ENCODE measurements around the gene TMEM170B.

Gene TMEM170B

DNA sequence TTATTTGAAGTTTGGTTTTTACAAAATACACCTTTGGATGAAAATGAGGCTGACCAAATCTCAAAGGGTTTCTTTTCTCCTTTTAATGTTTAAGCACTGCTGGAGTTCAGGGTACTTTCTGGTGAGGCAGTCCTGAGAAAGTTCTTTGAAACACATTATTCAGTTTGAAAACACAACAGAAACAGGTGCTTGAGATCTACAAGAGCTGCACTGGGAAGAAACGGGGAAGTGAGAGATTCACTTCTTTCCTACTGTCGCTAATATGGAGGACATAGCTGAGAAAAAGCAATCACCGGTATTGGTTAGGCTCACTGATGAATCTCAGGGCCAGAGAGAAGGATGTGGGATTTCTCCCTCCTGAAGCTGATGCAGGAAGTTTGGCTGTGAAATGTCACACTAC lies 22.9 kb upstream of the TMEM170B start:
- H2AFZ ChIP-seq (ENCODE audit: low read length): no peak overlapping the region
- H3K36me3 ChIP-seq (replicated peaks; ENCODE audit: insufficient read depth, low read length): no peaks in the 10 kb centered on the region
- H3K9me3 ChIP-seq (replicated peaks; ENCODE audit: insufficient read depth, low read length): no peaks in the 10 kb centered on the region
- no peaks in the 10 kb centered on the region for H3K79me2 ChIP-seq (ENCODE audit: low read length)
- peaks cover 11% of the 10 kb centered on the region for H3K4me1 ChIP-seq (ENCODE audit: low read length)
- H3K4me3 ChIP-seq (ENCODE audit: low read length): no peak overlapping the region
- no peaks in the 10 kb centered on the region for H3K27me3 ChIP-seq (replicated peaks; ENCODE audit: insufficient read depth, low read length)
- peak; percentile 9 for DNase-seq
- peaks cover 7% of the 10 kb centered on the region; the same call in 1 of the 2 replicates for H3F3A ChIP-seq (ENCODE audit: insufficient read depth, low read length)
- no peak overlapping the region for H3K27ac ChIP-seq (ENCODE audit: low read length)
- H4K20me1 ChIP-seq (ENCODE audit: insufficient read depth, low read length): no peaks in the 10 kb centered on the region
- H3K9ac ChIP-seq (ENCODE audit: low read length): no peak overlapping the region
- H3K9me2 ChIP-seq (replicated peaks; ENCODE audit: insufficient read depth, low read length): no peaks in the 10 kb centered on the region
- TF ChIP-seq EZH2phosphoT487 (IDR thresholded peaks at IDR 0.05; ENCODE audit: low read length) (no peak), EZH2 (optimal IDR thresholded peaks at IDR 0.05; ENCODE audit: low read depth, low read length) (no peak), CTCF (IDR thresholded peaks at IDR 0.05; ENCODE audit: low read length) (no peak)
- no peak overlapping the region for H3K4me2 ChIP-seq (ENCODE audit: low read depth, low read length)

DNA sequence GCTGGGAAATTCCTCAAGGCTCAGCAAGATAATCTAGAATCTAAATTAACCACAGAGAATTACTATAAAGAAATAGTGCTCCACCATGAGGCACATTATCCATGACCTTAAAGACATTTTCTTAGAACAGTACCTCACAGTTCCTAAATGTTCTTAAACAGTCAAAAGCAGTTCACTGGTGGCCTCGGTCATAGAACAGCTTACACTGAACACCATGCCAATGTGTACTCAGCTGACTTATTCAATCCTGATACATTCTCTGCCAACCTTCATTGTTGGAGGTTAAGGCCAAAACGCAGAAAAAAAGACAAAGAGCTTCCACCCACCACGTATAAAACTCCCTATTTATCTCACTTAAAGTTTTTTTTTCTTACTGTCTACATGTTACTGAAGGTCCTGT lies 21.8 kb upstream of the TMEM170B start:
- Histone ChIP-seq H3F3A (ENCODE audit: insufficient read depth, low read length) (peaks cover 7% of the 10 kb centered on the region; the same call in 1 of the 2 replicates), H2AFZ (ENCODE audit: low read length) (no peak overlapping the region), H3K4me3 (ENCODE audit: low read length) (no peak overlapping the region), H3K4me1 (ENCODE audit: low read length) (peaks cover 11% of the 10 kb centered on the region), H3K9me2 (replicated peaks; ENCODE audit: insufficient read depth, low read length) (no peaks in the 10 kb centered on the region), H3K9ac (ENCODE audit: low read length) (no peak overlapping the region), H3K4me2 (ENCODE audit: low read depth, low read length) (no peak overlapping the region), H3K9me3 (replicated peaks; ENCODE audit: insufficient read depth, low read length) (no peaks in the 10 kb centered on the region), H3K79me2 (ENCODE audit: low read length) (no peaks in the 10 kb centered on the region), H4K20me1 (ENCODE audit: insufficient read depth, low read length) (no peaks in the 10 kb centered on the region), H3K36me3 (replicated peaks; ENCODE audit: insufficient read depth, low read length) (no peaks in the 10 kb centered on the region), H3K27ac (ENCODE audit: low read length) (no peak overlapping the region), H3K27me3 (replicated peaks; ENCODE audit: insufficient read depth, low read length) (no peaks in the 10 kb centered on the region)
- DNase-seq: no peak
- TF ChIP-seq EZH2 (optimal IDR thresholded peaks at IDR 0.05; ENCODE audit: low read depth, low read length): no peak
- no peak for TF ChIP-seq EZH2phosphoT487 (IDR thresholded peaks at IDR 0.05; ENCODE audit: low read length)
- no peak for TF ChIP-seq CTCF (IDR thresholded peaks at IDR 0.05; ENCODE audit: low read length)

DNA sequence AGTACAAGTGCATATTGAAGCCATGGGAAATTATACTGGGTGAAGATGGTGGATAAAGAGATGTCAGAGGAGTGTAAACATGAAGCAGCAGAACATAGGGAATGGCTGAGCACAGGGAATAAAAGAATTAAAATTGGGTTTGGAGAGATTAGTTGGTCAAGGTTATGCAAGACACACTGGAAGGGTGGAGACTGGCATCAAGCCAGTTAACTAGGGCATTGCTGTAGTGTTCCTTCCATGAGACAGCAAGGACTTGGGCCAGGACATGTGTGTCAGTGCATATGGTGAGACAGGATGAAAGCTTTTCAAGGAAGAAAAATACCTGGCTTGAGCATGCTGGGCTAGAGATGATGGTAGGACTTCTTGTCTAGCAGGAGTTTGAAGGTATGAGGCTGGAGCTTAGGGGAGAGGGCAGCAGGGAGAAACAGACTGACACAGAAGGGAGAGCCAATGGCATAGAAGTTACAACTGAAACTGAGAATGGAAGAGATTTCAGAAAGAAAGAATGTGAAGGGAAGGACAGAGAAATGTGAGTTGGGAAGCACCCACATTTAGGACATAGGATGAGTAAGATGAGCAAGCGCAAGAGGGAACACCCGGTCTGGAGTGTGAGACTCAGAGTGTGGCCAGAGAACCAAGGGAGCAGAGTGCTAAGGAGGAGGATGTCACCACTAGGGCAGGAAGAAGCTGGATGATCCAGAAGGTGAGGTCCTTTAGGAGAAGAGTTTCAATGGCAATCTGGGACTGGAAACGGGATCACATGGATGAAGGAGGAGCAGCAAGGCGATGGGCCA lies 14.5 kb upstream of the TMEM170B start:
- DNase-seq: no peak
- H3K27me3 ChIP-seq (replicated peaks; ENCODE audit: insufficient read depth, low read length): no peaks in the 10 kb centered on the region
- H3K9me2 ChIP-seq (replicated peaks; ENCODE audit: insufficient read depth, low read length): no peaks in the 10 kb centered on the region
- no peaks in the 10 kb centered on the region for H3K36me3 ChIP-seq (replicated peaks; ENCODE audit: insufficient read depth, low read length)
- TF ChIP-seq CTCF (IDR thresholded peaks at IDR 0.05; ENCODE audit: low read length) (no peak), EZH2 (optimal IDR thresholded peaks at IDR 0.05; ENCODE audit: low read depth, low read length) (no peak)
- H3K9ac ChIP-seq (ENCODE audit: low read length): no peak overlapping the region
- H2AFZ ChIP-seq (ENCODE audit: low read length): no peak overlapping the region
- H4K20me1 ChIP-seq (ENCODE audit: insufficient read depth, low read length): no peaks in the 10 kb centered on the region
- no peak overlapping the region for H3K4me3 ChIP-seq (ENCODE audit: low read length)
- H3K9me3 ChIP-seq (replicated peaks; ENCODE audit: insufficient read depth, low read length): no peaks in the 10 kb centered on the region
- no peaks in the 10 kb centered on the region for H3F3A ChIP-seq (ENCODE audit: insufficient read depth, low read length)
- no peak overlapping the region for H3K27ac ChIP-seq (ENCODE audit: low read length)
- no peak overlapping the region for H3K4me2 ChIP-seq (ENCODE audit: low read depth, low read length)
- peaks cover 5% of the 10 kb centered on the region for H3K4me1 ChIP-seq (ENCODE audit: low read length)
- H3K79me2 ChIP-seq (ENCODE audit: low read length): no peaks in the 10 kb centered on the region
